ENCODE results near the gene CSTF1.

GRCh38 chr20:56362833-56363413 is 29.5 kb upstream of the CSTF1 start:
- TF ChIP-seq, protein P1, sequence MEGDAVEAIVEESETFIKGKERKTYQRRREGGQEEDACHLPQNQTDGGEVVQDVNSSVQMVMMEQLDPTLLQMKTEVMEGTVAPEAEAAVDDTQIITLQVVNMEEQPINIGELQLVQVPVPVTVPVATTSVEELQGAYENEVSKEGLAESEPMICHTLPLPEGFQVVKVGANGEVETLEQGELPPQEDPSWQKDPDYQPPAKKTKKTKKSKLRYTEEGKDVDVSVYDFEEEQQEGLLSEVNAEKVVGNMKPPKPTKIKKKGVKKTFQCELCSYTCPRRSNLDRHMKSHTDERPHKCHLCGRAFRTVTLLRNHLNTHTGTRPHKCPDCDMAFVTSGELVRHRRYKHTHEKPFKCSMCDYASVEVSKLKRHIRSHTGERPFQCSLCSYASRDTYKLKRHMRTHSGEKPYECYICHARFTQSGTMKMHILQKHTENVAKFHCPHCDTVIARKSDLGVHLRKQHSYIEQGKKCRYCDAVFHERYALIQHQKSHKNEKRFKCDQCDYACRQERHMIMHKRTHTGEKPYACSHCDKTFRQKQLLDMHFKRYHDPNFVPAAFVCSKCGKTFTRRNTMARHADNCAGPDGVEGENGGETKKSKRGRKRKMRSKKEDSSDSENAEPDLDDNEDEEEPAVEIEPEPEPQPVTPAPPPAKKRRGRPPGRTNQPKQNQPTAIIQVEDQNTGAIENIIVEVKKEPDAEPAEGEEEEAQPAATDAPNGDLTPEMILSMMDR (IDR thresholded peaks at IDR 0.05), result no peak
- TF ChIP-seq EP300 (IDR thresholded peaks at IDR 0.05), result no peak
- no peak for TF ChIP-seq POLR2AphosphoS5 (IDR thresholded peaks at IDR 0.05)

Data from suprapubic skin (tissue), 4 donors.